ENCODE data around the gene ACBD3. TPM values are rescaled to one million over a fixed set of nuclear protein-coding genes. Genes with fewer than 3 reads are reported as not detected.
A peak's percentile ranks its signal among the peaks of the same experiment; 100 is the strongest.

ACBD3 gene
- total and polyA plus RNA-seq, 2 of the 8 experiments (the other 6 are each of a cell fraction or from before 2014, with no cell fraction given): 8.4 to 29.4 TPM

DNA sequence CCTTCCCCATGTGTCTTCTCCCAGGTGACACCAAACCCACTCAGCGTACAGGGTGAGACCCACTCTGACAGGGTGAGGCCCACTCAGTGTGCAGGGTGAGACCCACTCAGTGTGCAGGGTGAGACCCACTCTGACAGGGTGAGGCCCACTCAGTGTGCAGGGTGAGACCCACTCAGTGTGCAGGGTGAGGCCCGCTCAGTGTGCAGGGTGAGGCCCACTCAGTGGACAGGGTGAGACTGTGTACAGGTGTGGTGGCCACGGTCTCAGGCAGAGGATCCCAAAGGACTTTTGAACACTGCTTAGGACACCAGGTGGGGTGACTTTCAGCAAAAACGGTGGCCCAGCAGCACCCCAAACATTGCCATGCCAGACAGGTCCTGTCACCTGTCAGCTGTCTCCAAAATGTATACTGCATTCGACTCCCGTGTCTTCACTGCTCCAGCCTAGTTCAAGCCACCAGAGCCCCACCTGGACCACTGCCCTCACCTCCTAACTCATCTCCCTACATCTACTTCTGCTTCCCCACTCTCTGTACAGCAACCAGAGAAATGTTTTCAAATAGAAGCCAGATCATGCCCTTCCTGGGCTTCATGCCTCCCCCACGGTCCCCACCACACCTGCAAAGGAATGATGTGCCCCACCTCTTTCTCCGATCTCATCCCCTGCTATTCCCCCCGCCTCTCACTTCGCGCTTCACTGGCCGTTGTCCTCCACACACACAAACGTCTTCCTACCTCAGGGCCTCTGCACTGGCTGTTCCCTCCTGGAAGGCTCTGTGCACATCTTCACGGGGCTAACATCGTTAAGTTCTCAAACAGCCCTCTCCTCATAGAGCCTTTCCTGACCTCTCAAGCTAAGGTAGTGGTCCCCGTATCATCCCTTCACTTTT, 52.1 kb downstream of the ACBD3 start:
- no peak overlapping the region for H4K8ac ChIP-seq (ENCODE audit: extremely low read depth, insufficient read depth, low read length)
- no peak overlapping the region for H4K91ac ChIP-seq (replicated peaks; ENCODE audit: insufficient read length, low read length)
- no peak overlapping the region for H3K4me2 ChIP-seq (ENCODE audit: insufficient read depth in 1 of 2, low read depth in 2 of 2, low read length in 2 of 2)
- H3K79me1 ChIP-seq (ENCODE audit: low read depth, low read length): no peaks in the 10 kb centered on the region
- no peak overlapping the region for H2BK120ac ChIP-seq (replicated peaks; ENCODE audit: low read depth, low read length)
- no peak overlapping the region for H3K18ac ChIP-seq (ENCODE audit: extremely low read depth, low read length)
- ChIA-PET CTCF (ENCODE audit: partially characterized antibody) (interaction anchor here (0.7 to 7.4 kb wide), 7 partner anchors 9 to 67 kb away, joined by 3 to 66 read pairs (median 8); no protein-coding TSS in a partner anchor), POLR2A (ENCODE audit: partially characterized antibody) (interaction anchor here (1.1 to 1.9 kb wide), 4 partner anchors 11 to 24 kb away, joined by 3 to 17 read pairs (median 5); no protein-coding TSS in a partner anchor)
- H3K14ac ChIP-seq (ENCODE audit: insufficient read length): no peak overlapping the region
- no peak overlapping the region for H3K27ac ChIP-seq (ENCODE audit: low read depth, low read length)
- H2BK15ac ChIP-seq (ENCODE audit: low read length): no peak overlapping the region
- no peak overlapping the region for H3K4me3 ChIP-seq (ENCODE audit: extremely low read depth in 1 of 4, insufficient read depth in 2 of 4, low read depth in 3 of 4, low read length in 4 of 4)
- WGBS, 2 experiments (ENCODE audit: extremely low coverage in 1 of 2, insufficient coverage in 1 of 2, insufficient read length in 1 of 2, insufficient replicate concordance in 2 of 2, low coverage in 1 of 2, low lambda C conversion rate in 2 of 2, missing lambda C conversion rate in 1 of 2): 85% methylated on average over 16 of the region's 16 CpGs; no CpG with 5 or more reads in 1 of the 2 experiments
- no peak overlapping the region for H3K4ac ChIP-seq (replicated peaks; ENCODE audit: insufficient read length, low read depth, low read length)
- H4K20me1 ChIP-seq (replicated peaks in 1 of 2; ENCODE audit: control insufficient read depth in 1 of 2, insufficient read depth in 2 of 2, low read length in 2 of 2): no peaks in the 10 kb centered on the region
- 0 out of 2 replicates have a peak overlapping the region, but pooled peaks have one; percentile 17 for H2BK12ac ChIP-seq (ENCODE audit: low read depth, low read length)
- FAIRE-seq (no peak), DNase-seq (ENCODE audit: low read depth in 1 of 2, low spot score in 2 of 2) (peak in 1 of 2 experiments; percentile 39)
- H4K5ac ChIP-seq (ENCODE audit: insufficient read length, low read depth, low read length): no peak overlapping the region
- H2AK5ac ChIP-seq (ENCODE audit: low read depth, low read length): no peak overlapping the region
- H3K79me2 ChIP-seq (ENCODE audit: control insufficient read depth in 1 of 2, insufficient read depth in 2 of 2, low read length in 2 of 2): no peaks in the 10 kb centered on the region
- H3K36me3 ChIP-seq (ENCODE audit: control insufficient read depth in 2 of 4, insufficient read depth in 4 of 4, low read length in 3 of 4): no peaks in the 10 kb centered on the region
- H3K9ac ChIP-seq (replicated peaks in 1 of 4; ENCODE audit: extremely low read depth in 1 of 4, low read depth in 3 of 4, low read length in 3 of 4): no peak overlapping the region
- no peaks in the 10 kb centered on the region for H3K27me3 ChIP-seq (replicated peaks in 1 of 4; ENCODE audit: control insufficient read depth in 3 of 4, extremely low read depth in 1 of 4, insufficient read depth in 3 of 4, low read length in 3 of 4)
- 0 out of 2 replicates have a peak overlapping the region, but pooled peaks have one; percentile 32 for H2BK5ac ChIP-seq (ENCODE audit: low read depth, low read length)
- no peaks in the 10 kb centered on the region for H3K9me3 ChIP-seq (ENCODE audit: insufficient read depth in 2 of 2, low read depth in 1 of 2, low read length in 1 of 2)
- no peak overlapping the region for H3K23ac ChIP-seq (ENCODE audit: insufficient read length)
- peaks cover 3 to 11% (median 7%) of the 10 kb centered on the region in 4 experiments; a peak in 6 of 7 replicates for H3K4me1 ChIP-seq (replicated peaks in 1 of 4; ENCODE audit: control insufficient read depth in 3 of 4, insufficient read depth in 4 of 4, low read length in 3 of 4)
- no peak overlapping the region for H3K56ac ChIP-seq (replicated peaks; ENCODE audit: insufficient read length, low read depth, low read length)
- H2BK20ac ChIP-seq (ENCODE audit: low read length): no peak overlapping the region
- H2AFZ ChIP-seq (ENCODE audit: low read length): no peak overlapping the region
- no peaks in the 10 kb centered on the region for H3K23me2 ChIP-seq (ENCODE audit: low read depth, low read length)
- TF ChIP-seq SRF (IDR thresholded peaks at IDR 0.05; ENCODE audit: low read depth, low read length) (no peak), YY1 (IDR thresholded peaks at IDR 0.05; ENCODE audit: low read depth, low read length) (no peak), RFX5 (IDR thresholded peaks at IDR 0.05; ENCODE audit: borderline replicate concordance, low read depth, low read length) (no peak), TAF1 (IDR thresholded peaks at IDR 0.05; ENCODE audit: low read depth, low read length) (no peak), JUND (IDR thresholded peaks at IDR 0.05; ENCODE audit: low read length) (no peak), TEAD4 (IDR thresholded peaks at IDR 0.05; ENCODE audit: low read depth, low read length) (no peak), CTCF (IDR thresholded peaks at IDR 0.05; ENCODE audit: control extremely low read depth in 1 of 3, insufficient read depth in 1 of 3, low read depth in 1 of 3, low read length in 3 of 3) (no peak), USF2 (IDR thresholded peaks at IDR 0.05; ENCODE audit: low read length) (no peak)
